H9 (cell line): ENCODE results near the gene DLG2. TPM values are rescaled to one million over a fixed set of nuclear protein-coding genes. Genes with fewer than 3 reads are reported as not detected.

Source experiments
- DNase-seq: peaks from one replicate; pipeline ENCODE4 v3.0.0-alpha.2; 2017
- H2AFZ ChIP-seq: one replicate; pipeline ENCODE4 v1.6.1; 2013; ENCODE audit warnings: mild to moderate bottlenecking, low read length, control low read depth, moderate library complexity
- H2AK5ac ChIP-seq: 2 replicates; pipeline ENCODE4 v1.6.1; 2013; ENCODE audit warnings: low read length, control low read depth, mixed read lengths; ENCODE audit not compliant: insufficient read length
- H2BK120ac ChIP-seq: one replicate; pipeline ENCODE4 v1.6.1; 2013; ENCODE audit warnings: low read depth, mild to moderate bottlenecking, low read length, control low read depth, inconsistent platforms; ENCODE audit not compliant: poor library complexity, severe bottlenecking
- H2BK12ac ChIP-seq: 2 replicates; pipeline ENCODE4 v1.6.1; 2013; ENCODE audit warnings: low read length, control low read depth, mixed read lengths, low read depth; ENCODE audit not compliant: insufficient read length
- H2BK15ac ChIP-seq: 2 replicates; pipeline ENCODE4 v1.6.1; 2013; ENCODE audit warnings: low read depth, low read length, control low read depth
- H2BK20ac ChIP-seq: one replicate; pipeline ENCODE4 v1.6.1; 2013; ENCODE audit warnings: low read depth, mild to moderate bottlenecking, low read length, control low read depth, inconsistent platforms; ENCODE audit not compliant: poor library complexity, severe bottlenecking
- H2BK5ac ChIP-seq: 2 replicates; pipeline ENCODE4 v1.6.1; 2013; ENCODE audit warnings: low read length, control low read depth, mixed read lengths; ENCODE audit not compliant: insufficient read length
- H3K14ac ChIP-seq: 2 replicates; pipeline ENCODE4 v1.6.1; 2013; ENCODE audit warnings: low read length, control low read depth; ENCODE audit not compliant: insufficient read depth
- H3K18ac ChIP-seq: 2 replicates; pipeline ENCODE4 v1.6.1; 2013; ENCODE audit warnings: low read depth, mild to moderate bottlenecking, mixed read lengths, low read length, control low read depth; ENCODE audit not compliant: insufficient read length
- H3K23ac ChIP-seq: 2 replicates; pipeline ENCODE4 v1.6.1; 2013; ENCODE audit warnings: low read length, control low read depth, mixed read lengths, low read depth; ENCODE audit not compliant: insufficient read length
- H3K23me2 ChIP-seq: 2 replicates; pipeline ENCODE4 v1.6.1; 2013; ENCODE audit warnings: low read depth, mild to moderate bottlenecking, mixed read lengths, low read length, control low read depth; ENCODE audit not compliant: insufficient read length, poor library complexity, severe bottlenecking
- H3K27ac ChIP-seq: 2 replicates; pipeline ENCODE4 v1.5.1; 2013; ENCODE audit warnings: low read length, control low read depth, mixed read lengths, low read depth; ENCODE audit not compliant: insufficient read length
- H3K27me3 ChIP-seq: 2 replicates; pipeline ENCODE4 v1.6.1; 2013; ENCODE audit warnings: low read length, control low read depth, inconsistent platforms; ENCODE audit not compliant: insufficient read depth
- H3K4ac ChIP-seq: 2 replicates; pipeline ENCODE4 v1.6.1; 2013; ENCODE audit warnings: low read depth, mild to moderate bottlenecking, control low read depth, inconsistent platforms, low read length, moderate library complexity
- H3K4me1 ChIP-seq: 2 replicates; pipeline ENCODE4 v1.6.1; 2013; ENCODE audit warnings: low read length, control low read depth, inconsistent platforms; ENCODE audit not compliant: insufficient read depth
- H3K4me2 ChIP-seq: 2 replicates; pipeline ENCODE4 v1.6.1; 2013; ENCODE audit warnings: low read length, control low read depth, mixed read lengths; ENCODE audit not compliant: insufficient read length, insufficient read depth
- H3K56ac ChIP-seq: 2 replicates; pipeline ENCODE4 v1.6.1; 2013; ENCODE audit warnings: low read depth, mild to moderate bottlenecking, mixed read lengths, low read length, control low read depth; ENCODE audit not compliant: insufficient read length
- H3K79me1 ChIP-seq: 2 replicates; pipeline ENCODE4 v1.6.1; 2013; ENCODE audit warnings: low read depth, mild to moderate bottlenecking, moderate library complexity, low read length, control low read depth, inconsistent platforms; ENCODE audit not compliant: insufficient read depth, poor library complexity, severe bottlenecking
- H3K79me2 ChIP-seq: 2 replicates; pipeline ENCODE4 v1.6.1; 2013; ENCODE audit warnings: low read length, control low read depth, inconsistent platforms; ENCODE audit not compliant: insufficient read depth
- H3K9ac ChIP-seq: 2 replicates; pipeline ENCODE4 v1.6.1; 2013; ENCODE audit warnings: low read length, control low read depth, mixed read lengths; ENCODE audit not compliant: insufficient read length; ENCODE audit errors: extremely low read depth
- H3K9me3 ChIP-seq: one replicate; pipeline ENCODE4 v1.6.1; 2013; ENCODE audit warnings: low read depth, low read length, inconsistent platforms; ENCODE audit not compliant: control insufficient read depth
- H3T11ph ChIP-seq: one replicate; pipeline ENCODE4 v1.6.1; 2013; ENCODE audit warnings: mild to moderate bottlenecking, low read length, control low read depth, inconsistent platforms
- H4K20me1 ChIP-seq: one replicate; pipeline ENCODE4 v1.6.1; 2013; ENCODE audit not compliant: control insufficient read depth, insufficient read length, insufficient read depth
- H4K5ac ChIP-seq: 2 replicates; pipeline ENCODE4 v1.6.1; 2013; ENCODE audit warnings: low read depth, mild to moderate bottlenecking, mixed read lengths, low read length, control low read depth; ENCODE audit not compliant: insufficient read length
- H4K8ac ChIP-seq: replicated peaks from 2 replicates; pipeline ENCODE4 v1.6.1; 2013; ENCODE audit warnings: low read length, control low read depth, mixed read lengths, low read depth; ENCODE audit not compliant: insufficient read length
- H4K91ac ChIP-seq: 2 replicates; pipeline ENCODE4 v1.6.1; 2013; ENCODE audit warnings: low read depth, mild to moderate bottlenecking, moderate library complexity, mixed read lengths, low read length, control low read depth; ENCODE audit not compliant: insufficient read length
- H3K27ac Mint-ChIP-seq, 3 experiments: 2 replicates in 2 of 3; 3 replicates in 1 of 3; pipeline ENCODE4 v1.8.0; 2020 to 2021; ENCODE audit warnings: mixed read lengths in 3 of 3, mild to moderate bottlenecking in 1 of 3, moderate library complexity in 1 of 3
- H3K27me3 Mint-ChIP-seq: 2 replicates; pipeline ENCODE4 v1.8.0; 2021; ENCODE audit warnings: low read depth, mild to moderate bottlenecking, moderate library complexity, mixed read lengths
- H3K36me3 Mint-ChIP-seq, 3 experiments: 2 replicates in 2 of 3; 3 replicates in 1 of 3; pipeline ENCODE4 v1.8.0; 2020 to 2021; ENCODE audit warnings: low read depth in 3 of 3, mixed read lengths in 3 of 3; ENCODE audit not compliant: insufficient read depth in 1 of 3
- H3K4me1 Mint-ChIP-seq, 2 experiments: 2 replicates each; pipeline ENCODE4 v1.8.0; 2020; ENCODE audit warnings: mixed read lengths in 2 of 2
- H3K4me3 Mint-ChIP-seq, 2 experiments: 2 replicates in 1 of 2; 3 replicates in 1 of 2; pipeline ENCODE4 v1.8.0; 2020 to 2021; ENCODE audit warnings: mild to moderate bottlenecking in 2 of 2, mixed read lengths in 2 of 2, moderate library complexity in 1 of 2
- H3K9me3 Mint-ChIP-seq, 2 experiments: 2 replicates in 1 of 2; 3 replicates in 1 of 2; pipeline ENCODE4 v1.8.0; 2020; ENCODE audit warnings: mild to moderate bottlenecking in 2 of 2, mixed read lengths in 2 of 2, moderate library complexity in 1 of 2
- CTCF ChIP-seq: fragments of 200-600 bp; sonication (generic); conservative IDR thresholded peaks from 3 replicates; pipeline ENCODE4 v1.8.0; 2021; ENCODE audit warnings: antibody characterized with exemption, mild to moderate bottlenecking
- WGBS: extraction: QIAGEN DNeasy Blood & Tissue Kit; methylation state at CpG from one replicate; pipeline ENCODE4 v1.1.7; 2013; ENCODE audit warnings: missing lambda C conversion rate, low lambda C conversion rate, mixed read lengths; ENCODE audit not compliant: insufficient read length; ENCODE audit errors: extremely low coverage; 5-methylcytosine and 5-hydroxymethylcytosine counted together
- total RNA-seq: library from RNA; stranded (reverse); gene quantifications from 2 replicates; pipeline ENCODE4 v1.2.1, GENCODE V29; 2021

The DLG2 gene
- total RNA-seq, 1 experiment from 2014 or later: 8.0 TPM

GRCh38 chr11:83656796-83657330, 1970.3 kb downstream of the DLG2 start:
- H3K79me2 ChIP-seq: no peaks in the 10 kb centered on the region
- H2BK20ac ChIP-seq: no peak overlapping the region
- H3K27me3 ChIP-seq: no peaks in the 10 kb centered on the region
- no peak overlapping the region for H2BK5ac ChIP-seq
- no peaks in the 10 kb centered on the region for H3K9me3 ChIP-seq
- H3K27me3 Mint-ChIP-seq: no peaks in the 10 kb centered on the region
- H3K23me2 ChIP-seq: no peaks in the 10 kb centered on the region
- H2BK12ac ChIP-seq: no peak overlapping the region
- H3K18ac ChIP-seq: no peak overlapping the region
- H3K36me3 Mint-ChIP-seq: no peaks in the 10 kb centered on the region
- no peak overlapping the region for H3T11ph ChIP-seq
- H4K5ac ChIP-seq: no peak overlapping the region
- H3K9me3 Mint-ChIP-seq: no peaks in the 10 kb centered on the region
- no peak overlapping the region for H3K56ac ChIP-seq
- no peaks in the 10 kb centered on the region for H4K20me1 ChIP-seq
- no peaks in the 10 kb centered on the region for H3K4me1 ChIP-seq
- no peak overlapping the region for H3K4ac ChIP-seq
- no peak overlapping the region for H4K8ac ChIP-seq
- no peak overlapping the region for H3K4me3 Mint-ChIP-seq
- H4K91ac ChIP-seq: no peak overlapping the region
- no peak overlapping the region for H3K14ac ChIP-seq
- H2AFZ ChIP-seq: no peak overlapping the region
- no peak overlapping the region for H2AK5ac ChIP-seq
- no peak overlapping the region for H3K9ac ChIP-seq
- H3K79me1 ChIP-seq: no peaks in the 10 kb centered on the region
- no CpG with 5 or more reads among the region's 4 CpGs for WGBS
- peak overlapping the region in 1 of 3 experiments; percentile 13; a peak in 1 of 7 replicates for H3K27ac Mint-ChIP-seq
- no peak overlapping the region for H3K23ac ChIP-seq
- H3K4me1 Mint-ChIP-seq: peaks cover 7 to 9% of the 10 kb centered on the region in 2 experiments
- H2BK15ac ChIP-seq: no peak overlapping the region
- TF ChIP-seq CTCF: no peak
- no peak overlapping the region for H2BK120ac ChIP-seq
- DNase-seq: no peak
- H3K4me2 ChIP-seq: no peak overlapping the region
- no peak overlapping the region for H3K27ac ChIP-seq
